HG03460 (cell line): ENCODE measurements around the gene MYLK4.

Source experiments
- ATAC-seq: cut with Tn5 transposase; IDR thresholded peaks from one replicate; pipeline ENCODE4 v1.9.1; 2021; ENCODE audit not compliant: unreplicated experiment

Gene MYLK4

GRCh38 chr6:2635911-2636310, 114.8 kb downstream of the MYLK4 start:
- no peak for ATAC-seq

GRCh38 chr6:2634139-2634964, 116.4 kb downstream of the MYLK4 start:
- ATAC-seq: peak; percentile 71

DNA sequence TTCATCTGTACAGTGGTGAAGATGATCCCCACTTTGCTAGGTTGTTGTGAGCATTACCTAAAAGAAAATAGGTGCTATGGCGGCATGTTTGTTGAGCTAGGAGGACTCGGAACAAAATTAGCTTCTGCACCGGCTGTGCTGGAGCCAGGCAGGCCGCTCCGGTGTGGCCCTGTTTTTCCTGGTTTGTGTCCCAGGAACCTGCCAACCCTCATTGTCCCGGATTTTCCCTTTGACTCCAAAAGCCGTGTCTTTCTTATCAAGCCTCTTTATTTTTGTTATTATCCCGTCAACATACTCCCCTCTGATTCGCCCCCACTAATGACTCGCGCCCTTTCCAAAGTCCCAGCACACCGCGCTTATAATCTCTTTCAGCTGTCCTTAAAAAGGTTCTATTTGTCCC, 117.0 kb downstream of the MYLK4 start:
- ATAC-seq: no peak

GRCh38 chr6:2632976-2633584, 117.6 kb downstream of the MYLK4 start:
- no peak for ATAC-seq

GRCh38 chr6:2632368-2632767, 118.4 kb downstream of the MYLK4 start:
- ATAC-seq: no peak

DNA sequence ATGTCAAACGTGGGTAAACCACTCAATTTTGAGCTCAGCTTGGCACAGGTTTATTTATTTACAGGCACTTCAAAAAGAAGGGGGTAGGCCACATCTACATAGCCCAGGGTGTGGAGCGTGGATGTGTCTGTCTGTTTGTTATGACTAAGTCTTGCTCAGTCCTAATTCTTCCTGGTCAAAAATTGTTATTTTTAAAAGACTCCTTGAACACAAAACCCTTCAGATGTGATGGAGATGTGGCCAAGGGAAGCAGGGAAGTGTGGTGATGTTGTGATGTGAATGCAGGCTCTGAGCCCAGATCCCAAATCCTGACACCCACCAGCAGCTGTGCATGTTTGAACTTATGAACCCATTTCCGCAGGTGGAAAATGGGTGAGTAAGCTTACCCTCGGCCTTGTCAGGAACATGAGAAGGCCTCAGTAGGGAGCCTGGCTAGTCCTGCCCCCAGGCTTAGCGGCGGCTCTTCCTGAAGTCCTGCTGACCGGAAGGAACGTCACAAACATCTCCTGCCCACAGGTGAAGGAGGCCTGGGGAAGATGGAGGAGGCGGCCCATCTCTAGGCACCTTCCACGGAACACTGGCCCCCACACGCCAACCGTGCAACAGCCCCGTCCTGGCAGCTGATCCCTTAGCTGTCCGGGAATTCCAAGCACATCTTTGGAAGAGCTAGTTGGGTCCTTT, 119.7 kb downstream of the MYLK4 start:
- no peak for ATAC-seq

DNA sequence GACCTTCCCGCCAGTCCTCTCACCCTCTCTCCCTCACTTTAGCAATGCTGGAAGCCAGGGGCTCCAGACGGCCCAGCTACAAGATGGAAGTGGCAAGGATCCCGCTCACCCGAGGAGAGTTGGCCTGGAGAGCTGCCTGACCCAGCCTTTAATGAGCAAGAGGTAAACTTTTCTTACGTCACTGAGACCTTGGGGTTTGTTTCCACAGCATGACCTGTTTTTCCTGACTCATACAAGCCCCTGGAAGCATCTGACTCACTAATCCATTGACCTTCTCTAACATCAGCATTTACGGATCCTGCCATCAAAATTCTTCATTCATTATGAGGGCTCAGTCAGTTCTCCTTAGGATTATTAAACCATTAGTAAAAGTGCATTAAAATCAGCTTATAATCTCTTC, 120.4 kb downstream of the MYLK4 start:
- no peak for ATAC-seq

- no peak for ATAC-seq
Measured at GRCh38 chr6:2626401-2626800, 124.3 kb downstream of the MYLK4 start.

GRCh38 chr6:2625581-2625980, 125.1 kb downstream of the MYLK4 start:
- ATAC-seq: no peak

- ATAC-seq: no peak
Measured at GRCh38 chr6:2624177-2624576, 126.5 kb downstream of the MYLK4 start.

GRCh38 chr6:2623295-2623694, 127.4 kb downstream of the MYLK4 start:
- ATAC-seq: no peak

- ATAC-seq: no peak
Measured at GRCh38 chr6:2622671-2623070, 128.1 kb downstream of the MYLK4 start.

GRCh38 chr6:2619651-2620050, 131.1 kb downstream of the MYLK4 start:
- ATAC-seq: no peak

DNA sequence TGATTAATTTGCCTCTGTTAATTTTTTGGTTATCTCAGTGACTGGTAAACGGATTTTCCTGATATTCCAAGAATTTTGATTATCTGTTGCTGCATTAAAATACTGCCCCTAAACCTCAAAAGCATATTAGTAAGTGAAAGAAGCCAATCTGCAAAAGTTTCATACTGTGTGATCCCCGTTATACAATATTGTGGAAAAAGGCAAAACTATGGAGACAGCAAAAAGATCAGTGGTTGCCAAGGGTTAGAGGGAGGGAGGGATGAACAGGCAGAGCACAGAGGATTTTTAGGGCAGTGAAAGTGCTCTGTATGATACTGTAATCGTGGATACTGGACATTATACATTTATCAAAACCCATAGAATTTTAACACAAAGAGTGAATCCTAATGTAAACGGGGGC, 133.0 kb downstream of the MYLK4 start:
- no peak for ATAC-seq

DNA sequence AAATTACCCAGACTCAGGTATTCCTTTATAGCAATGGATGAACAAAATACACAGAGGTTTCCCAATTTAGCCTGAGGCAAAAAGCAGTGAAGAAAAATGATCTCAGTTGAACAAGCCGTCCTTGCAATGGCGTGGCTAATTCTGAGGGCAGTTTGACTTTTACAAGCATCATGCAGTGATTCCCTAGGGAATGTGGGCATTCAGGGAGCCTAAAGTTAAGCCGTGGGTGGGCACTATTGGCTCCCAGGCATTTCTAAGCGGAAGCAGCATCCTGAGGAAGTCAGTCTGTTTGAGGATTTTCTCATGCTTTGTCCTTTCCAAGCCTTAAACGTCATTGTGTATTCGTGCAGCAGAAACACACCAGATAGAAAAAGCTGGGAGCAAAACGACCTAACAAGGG, 133.9 kb downstream of the MYLK4 start:
- ATAC-seq: no peak

DNA sequence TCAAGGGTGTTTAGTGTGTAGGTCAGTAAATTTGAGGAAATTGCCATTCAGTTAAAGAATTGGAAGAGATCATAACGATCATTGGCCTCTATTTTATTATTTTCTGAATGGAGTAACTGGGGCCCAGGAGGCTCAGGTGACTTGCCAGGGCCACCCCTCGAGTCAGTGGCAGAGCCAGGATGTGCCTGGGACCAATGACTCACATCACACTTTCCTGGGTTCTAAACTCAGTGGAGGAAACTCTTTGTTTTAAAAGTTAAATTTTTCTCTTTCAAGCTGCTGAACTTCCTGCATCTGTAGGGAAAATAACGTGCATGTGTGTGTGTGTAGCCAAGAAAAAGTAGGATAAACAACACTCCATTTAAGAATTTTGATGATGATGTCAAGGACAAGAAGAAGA, 135.5 kb downstream of the MYLK4 start:
- ATAC-seq: no peak

DNA sequence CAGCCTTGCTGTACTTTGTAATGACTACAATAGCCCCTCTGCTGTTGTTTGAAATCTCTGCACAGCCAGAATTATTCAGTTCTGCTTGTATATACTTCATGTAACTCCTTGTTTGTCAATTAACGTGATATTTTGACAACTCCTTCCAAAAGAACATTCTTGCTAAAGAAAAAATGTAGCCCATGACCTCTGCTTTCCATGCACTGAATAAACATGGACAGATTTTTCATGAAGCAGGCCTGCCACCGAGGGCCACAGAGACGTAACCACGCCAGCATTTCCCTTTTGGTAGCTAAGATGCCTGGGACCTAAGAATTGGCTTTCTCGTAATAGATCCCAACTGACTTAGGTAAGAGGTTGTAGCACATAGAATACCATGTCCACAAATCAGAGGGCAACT, 135.9 kb downstream of the MYLK4 start:
- ATAC-seq: no peak

- no peak for ATAC-seq
Measured at GRCh38 chr6:2614155-2614554, 136.6 kb downstream of the MYLK4 start.
